SK-MEL-5 (cell line): ENCODE results near the gene ANGPTL1. TPM values are rescaled to one million over a fixed set of nuclear protein-coding genes. Genes with fewer than 3 reads are reported as not detected.
"Not testable (repeated sequence)": the region's sequence is repeated elsewhere in the genome, so short reads cannot be mapped to it uniquely, and the experiment has no call there.

Experiments
- DNase-seq: peaks from one replicate; pipeline ENCODE4 v3.0.0-alpha.2; 2016; ENCODE audit warnings: low read depth, low spot score
- in situ Hi-C: cut with HindIII; loops from 2 replicates; pipeline ENCODE4 v1.10.0; 2016; ENCODE audit warnings: low sequenced_read_pairs, high pct_unique_total_duplicates, low pct_unique_long_range_greater_than_20kb
- total RNA-seq: library from RNA; depleted of rRNA; stranded (reverse); fragments of >200 nt; shearing (Covaris generic); gene quantifications from 2 replicates; pipeline ENCODE4 v1.2.3, GENCODE V29; 2014

Gene ANGPTL1
- total RNA-seq, 1 experiment from 2014 or later = 2.2 TPM

GRCh38 chr1:178871551-178872320 lies 859 bp upstream of the ANGPTL1 start:
- in situ Hi-C loops = no loop called here
- no peak for DNase-seq

DNA sequence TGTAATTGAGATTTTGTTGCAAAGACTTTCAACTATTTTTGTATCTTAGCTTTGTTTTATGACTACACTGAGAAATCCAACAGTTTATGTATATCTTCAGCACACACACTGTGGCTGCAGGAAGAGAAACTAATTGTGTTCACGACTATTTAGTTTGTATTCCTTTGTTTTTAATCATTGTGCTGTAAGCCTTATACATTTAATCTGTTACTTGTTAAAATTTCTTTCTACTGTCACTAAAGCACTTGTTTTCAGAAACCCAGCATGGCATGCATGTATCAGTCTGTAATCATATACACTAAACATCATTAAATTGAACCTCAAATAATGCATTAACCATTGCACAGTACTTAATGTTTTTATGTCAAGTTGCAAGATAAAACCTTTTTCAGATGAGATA lies 656 bp downstream of the ANGPTL1 start:
- DNase-seq = no peak
- in situ Hi-C loops = no loop called here

DNA sequence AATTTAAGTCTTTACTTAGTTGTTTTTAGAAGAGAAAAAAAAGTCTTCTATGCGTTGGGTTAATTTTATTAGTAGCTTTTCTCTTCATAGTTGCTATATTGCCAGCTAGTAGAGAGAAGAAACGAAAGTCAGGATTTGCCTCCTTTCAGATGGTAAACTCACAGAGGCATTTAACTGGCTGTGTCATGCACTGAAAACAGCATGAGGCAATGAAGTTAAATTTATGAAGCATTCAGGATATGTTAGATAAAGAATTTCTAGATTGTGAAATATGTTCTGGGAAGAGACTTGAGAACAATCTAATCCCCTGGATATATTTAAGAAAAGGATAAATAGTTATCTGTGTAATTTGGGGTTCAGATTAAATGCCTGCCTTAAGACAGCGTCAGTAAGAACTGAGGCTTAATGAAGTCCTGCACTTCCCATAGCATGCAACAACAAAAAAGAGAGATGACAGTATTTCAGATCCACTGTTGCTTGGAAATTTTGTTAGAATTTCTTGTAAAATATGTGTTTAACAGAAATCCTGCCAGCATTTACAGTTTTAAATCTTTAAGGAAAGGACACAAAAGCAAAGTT lies 1.7 kb downstream of the ANGPTL1 start:
- in situ Hi-C loops = no loop called here
- peak; percentile 22 for DNase-seq

DNA sequence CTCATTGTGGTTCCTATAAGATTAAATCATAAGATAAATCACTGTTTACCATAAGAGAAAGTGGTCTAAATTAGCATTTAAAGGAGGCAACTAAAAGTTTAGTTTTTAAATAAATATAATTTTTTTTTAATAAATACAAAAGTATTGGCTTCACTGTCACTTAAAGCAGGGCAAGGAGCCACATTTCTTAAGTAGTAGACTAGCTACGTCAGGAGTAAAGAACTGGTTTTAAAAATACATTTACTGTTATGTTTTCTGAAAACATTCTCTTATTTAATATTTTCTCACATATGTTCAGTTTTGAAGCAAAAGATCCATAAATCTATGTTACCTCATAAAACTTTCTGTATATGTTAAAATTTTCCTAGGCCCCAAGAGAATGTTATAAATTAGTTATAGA lies 2.2 kb downstream of the ANGPTL1 start:
- no peak for DNase-seq
- in situ Hi-C loops = no loop called here

GRCh38 chr1:178867670-178868069 lies 3.2 kb downstream of the ANGPTL1 start:
- in situ Hi-C loops = no loop called here
- peak; percentile 49 for DNase-seq

DNA sequence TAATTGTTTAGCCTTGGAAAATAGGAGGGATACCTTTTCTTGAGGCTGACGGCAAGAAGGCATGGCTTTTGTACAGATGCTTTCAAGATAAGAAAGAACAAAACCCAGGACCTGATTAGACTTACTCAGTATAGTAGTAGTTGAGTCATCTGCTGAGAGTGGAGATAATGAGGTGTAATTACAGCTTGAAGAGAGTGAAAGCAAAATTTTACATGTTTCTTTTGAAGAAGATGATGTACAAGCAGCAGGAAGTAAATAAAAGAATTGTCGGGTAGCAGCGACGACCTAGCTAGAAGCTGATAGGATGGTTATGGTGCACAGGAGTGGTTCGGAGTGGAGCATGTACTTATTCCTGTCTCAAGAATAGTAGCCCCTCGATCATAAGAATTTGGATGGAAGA lies 6.6 kb downstream of the ANGPTL1 start:
- in situ Hi-C loops = no loop called here
- no peak for DNase-seq

GRCh38 chr1:178862864-178863263 lies 8.0 kb downstream of the ANGPTL1 start:
- no peak for DNase-seq
- in situ Hi-C loops = no loop called here

DNA sequence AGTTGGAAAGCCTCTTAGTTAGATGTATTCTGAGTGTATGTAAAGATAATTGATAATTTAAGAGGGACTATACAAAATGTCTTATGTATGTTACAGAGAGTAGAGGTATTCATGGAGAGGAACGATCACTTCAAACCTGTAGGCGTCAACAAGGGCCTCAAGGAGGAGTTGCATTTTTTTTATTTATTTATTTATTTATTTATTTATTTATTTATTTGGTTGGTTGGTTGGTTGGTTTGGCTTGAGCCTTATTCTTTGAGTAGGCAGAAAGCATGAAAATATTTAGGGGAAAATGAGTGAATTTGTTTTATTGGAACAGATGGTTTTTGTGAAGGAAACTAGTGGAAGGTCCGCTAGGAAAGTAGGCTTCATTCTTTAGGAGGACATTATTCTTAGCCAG lies 8.5 kb downstream of the ANGPTL1 start:
- no peak for DNase-seq
- in situ Hi-C loops = no loop called here

DNA sequence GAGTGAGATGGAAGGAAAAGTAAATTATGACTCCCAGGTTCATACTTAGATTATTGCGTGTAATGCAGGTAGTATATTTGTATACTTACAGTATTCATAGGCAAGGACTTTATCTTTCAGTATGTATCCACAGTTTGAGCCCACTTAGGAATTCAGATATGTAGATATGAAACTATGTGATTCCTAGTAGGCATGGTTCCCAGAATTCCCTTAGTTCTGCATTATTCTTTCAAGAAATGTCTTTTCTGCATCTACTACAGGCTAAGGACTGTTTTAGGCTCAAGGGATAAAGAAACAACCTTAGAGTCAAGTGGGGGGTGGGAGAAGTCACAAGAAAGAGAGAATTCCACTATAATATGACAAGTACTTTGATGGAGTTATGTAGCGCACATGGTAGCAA lies 13.8 kb downstream of the ANGPTL1 start:
- in situ Hi-C loops = no loop called here
- DNase-seq = no peak

- in situ Hi-C loops = no loop called here
- no peak for DNase-seq
These were observed 21.0 kb downstream of the ANGPTL1 start for GRCh38 chr1:178849918-178850317.

- DNase-seq, in situ Hi-C loops: not testable (repeated sequence)
These were observed 23.0 kb downstream of the ANGPTL1 start for GRCh38 chr1:178847919-178848318.

DNA sequence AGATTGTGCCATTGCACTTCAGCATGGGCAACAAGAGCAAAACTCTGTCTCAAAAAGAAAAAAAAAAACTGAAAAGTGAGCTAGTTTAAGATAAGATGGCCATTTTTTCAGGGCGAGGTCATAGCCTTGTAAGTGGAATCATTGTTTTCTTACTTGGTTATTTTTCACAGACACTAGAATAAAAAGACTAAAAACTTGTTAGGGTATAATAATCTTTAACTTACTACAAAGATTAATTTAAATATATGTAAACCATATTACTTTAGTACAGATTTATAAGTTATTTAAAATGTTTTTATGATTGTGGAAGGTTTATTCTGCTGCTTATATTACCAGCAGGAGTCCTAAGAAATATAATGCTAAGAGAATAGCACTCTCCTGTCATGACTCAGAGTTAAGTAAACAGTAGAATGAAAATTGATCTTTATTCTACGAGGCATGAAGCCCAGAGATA lies 23.5 kb downstream of the ANGPTL1 start:
- DNase-seq = no peak
- in situ Hi-C loops = no loop called here

- in situ Hi-C loops = no loop called here
- DNase-seq = no peak
These were observed 24.6 kb downstream of the ANGPTL1 start for GRCh38 chr1:178846306-178846705.

DNA sequence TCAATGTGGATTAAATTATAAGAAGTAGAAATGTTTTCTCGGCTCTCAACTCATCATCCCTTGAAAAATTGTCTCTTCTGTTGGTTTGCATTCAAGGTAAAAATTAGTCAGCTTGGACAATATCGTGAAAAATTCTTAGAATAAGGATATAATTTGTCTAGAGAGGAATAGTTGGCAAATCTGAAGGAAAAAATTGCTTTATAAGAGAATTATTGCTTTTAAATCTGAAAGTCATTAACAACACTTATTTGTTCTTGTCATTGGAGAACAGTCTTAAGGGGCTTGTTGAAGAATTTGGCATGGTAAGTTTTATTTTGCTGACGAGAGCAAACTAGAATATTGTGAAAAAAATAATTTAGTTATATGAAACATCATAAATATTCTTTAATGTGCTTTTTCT lies 26.4 kb downstream of the ANGPTL1 start:
- in situ Hi-C loops = no loop called here
- DNase-seq = no peak

- in situ Hi-C loops = no loop called here
- no peak for DNase-seq
These were observed 45.7 kb downstream of the ANGPTL1 start for GRCh38 chr1:178825167-178825566.

DNA sequence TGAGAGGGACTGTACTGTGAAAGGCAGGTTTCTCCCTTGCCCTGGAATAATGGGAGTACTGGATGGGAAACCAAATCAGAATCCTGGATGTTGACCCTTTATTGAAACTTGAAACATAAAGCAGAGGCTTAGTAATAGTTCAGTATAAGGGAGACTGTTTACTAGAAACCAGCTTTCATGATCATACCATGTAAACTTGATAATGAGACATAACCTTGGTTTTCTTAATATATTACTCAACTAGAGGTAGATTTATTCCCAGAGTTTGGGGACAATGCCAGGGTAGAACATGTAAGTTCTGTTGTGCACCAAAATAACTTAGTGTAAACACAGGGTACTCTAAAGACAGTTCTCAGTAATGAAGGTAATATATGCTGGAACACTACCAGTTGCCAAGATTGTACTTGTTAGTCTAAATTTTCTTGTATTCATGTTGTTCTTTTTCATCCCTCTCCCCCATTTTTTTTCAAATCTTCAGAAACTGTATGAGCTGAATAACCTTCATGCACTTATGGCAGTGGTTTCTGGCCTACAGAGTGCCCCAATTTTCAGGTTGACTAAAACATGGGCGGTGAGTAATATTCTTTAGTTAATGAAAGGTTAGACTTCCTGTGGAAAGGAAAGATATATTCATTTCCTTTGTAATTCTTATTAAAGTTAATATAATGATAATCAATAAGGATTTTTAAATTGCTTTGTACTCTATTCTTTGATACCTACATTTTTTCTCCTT lies 49.6 kb downstream of the ANGPTL1 start:
- no peak for DNase-seq
- in situ Hi-C loops = no loop called here

- in situ Hi-C loops = no loop called here
- DNase-seq = no peak
These were observed 51.8 kb downstream of the ANGPTL1 start for GRCh38 chr1:178819123-178819522.

DNA sequence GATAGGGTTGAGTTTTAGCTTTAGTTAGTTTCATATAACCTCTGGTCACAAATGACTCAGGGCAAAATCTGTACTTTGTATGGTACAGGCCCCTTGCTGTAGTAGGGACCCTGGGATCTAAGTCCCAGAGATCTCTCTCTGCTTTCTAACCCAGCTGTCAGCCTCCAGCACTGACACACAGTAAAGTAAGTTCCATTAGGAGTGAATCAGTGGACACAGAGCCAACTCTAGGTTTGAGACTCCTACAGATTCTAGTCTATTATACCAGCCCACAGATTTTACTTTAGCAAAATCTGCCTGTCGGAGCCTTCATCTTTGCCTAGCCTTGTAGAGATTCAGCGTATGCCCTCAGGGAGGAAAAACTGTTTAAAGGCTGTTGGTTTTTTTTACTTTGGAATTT lies 52.5 kb downstream of the ANGPTL1 start:
- no peak for DNase-seq
- in situ Hi-C loops = no loop called here

- in situ Hi-C loops = no loop called here
These were observed 60.3 kb downstream of the ANGPTL1 start for GRCh38 chr1:178810585-178810984.

More at GRCh38 chr1:178810585-178810984, 60.3 kb downstream of the ANGPTL1 start:
- DNase-seq = no peak
